Hepatic stellate cell (primary cell): ENCODE measurements around the gene ZNF700.
"Not testable (repeated sequence)": the region's sequence is repeated elsewhere in the genome, so short reads cannot be mapped to it uniquely, and the experiment has no call there.

Experiments used
- DNase-seq: peaks from one replicate; pipeline ENCODE4 v3.0.0; 2011; ENCODE audit warnings: low spot score

Gene ZNF700

GRCh38 chr19:11941361-11941887 lies 16.5 kb downstream of the ZNF700 start:
- DNase-seq, result not testable (repeated sequence)

GRCh38 chr19:11942008-11942842 lies 17.3 kb downstream of the ZNF700 start:
- DNase-seq, result no peak

DNA sequence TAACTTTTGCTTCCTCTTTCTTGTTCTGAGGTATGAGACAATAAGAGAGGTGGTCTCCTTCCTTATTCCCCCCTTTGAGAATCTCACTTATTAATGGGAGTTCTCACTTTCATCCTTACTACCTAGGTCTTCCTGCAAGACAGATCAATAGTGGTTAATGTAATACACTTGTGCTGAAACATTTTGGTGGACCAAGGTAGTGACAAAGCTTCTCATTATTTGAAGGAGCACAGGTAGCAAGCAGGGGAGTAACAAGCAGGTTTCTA lies 17.9 kb downstream of the ZNF700 start:
- DNase-seq, result no peak

GRCh38 chr19:11944656-11945055 lies 19.7 kb downstream of the ZNF700 start:
- DNase-seq, result no peak

- no peak for DNase-seq
Measured at GRCh38 chr19:11948646-11949045, 23.7 kb downstream of the ZNF700 start.

DNA sequence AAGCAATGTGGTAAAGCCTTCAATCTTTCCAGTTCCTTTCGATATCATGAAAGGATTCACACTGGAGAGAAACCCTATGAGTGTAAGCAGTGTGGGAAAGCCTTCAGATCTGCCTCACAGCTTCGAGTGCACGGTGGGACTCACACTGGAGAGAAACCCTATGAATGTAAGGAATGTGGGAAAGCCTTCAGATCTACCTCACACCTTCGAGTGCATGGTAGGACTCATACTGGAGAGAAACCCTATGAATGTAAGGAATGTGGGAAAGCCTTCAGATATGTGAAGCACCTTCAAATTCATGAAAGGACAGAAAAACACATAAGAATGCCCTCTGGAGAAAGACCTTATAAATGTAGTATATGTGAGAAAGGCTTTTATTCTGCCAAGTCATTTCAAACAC lies 24.3 kb downstream of the ZNF700 start:
- no peak for DNase-seq

GRCh38 chr19:11949614-11950080 lies 24.7 kb downstream of the ZNF700 start:
- DNase-seq, result not testable (repeated sequence)

GRCh38 chr19:11950312-11950711 lies 25.4 kb downstream of the ZNF700 start:
- no peak for DNase-seq

GRCh38 chr19:11963566-11964355 lies 38.9 kb downstream of the ZNF700 start:
- peak; percentile 71 for DNase-seq

- DNase-seq, result peak; percentile 28
Measured at GRCh38 chr19:11964496-11964857, 39.6 kb downstream of the ZNF700 start.

GRCh38 chr19:11964858-11965645 lies 40.1 kb downstream of the ZNF700 start, which contains the start of gene ZNF763:
Gene ZNF763 (plus strand): TSS chr19:11965040. CDS start chr19:11965209, 169 bp downstream.
- peak; percentile 90 for DNase-seq

DNA sequence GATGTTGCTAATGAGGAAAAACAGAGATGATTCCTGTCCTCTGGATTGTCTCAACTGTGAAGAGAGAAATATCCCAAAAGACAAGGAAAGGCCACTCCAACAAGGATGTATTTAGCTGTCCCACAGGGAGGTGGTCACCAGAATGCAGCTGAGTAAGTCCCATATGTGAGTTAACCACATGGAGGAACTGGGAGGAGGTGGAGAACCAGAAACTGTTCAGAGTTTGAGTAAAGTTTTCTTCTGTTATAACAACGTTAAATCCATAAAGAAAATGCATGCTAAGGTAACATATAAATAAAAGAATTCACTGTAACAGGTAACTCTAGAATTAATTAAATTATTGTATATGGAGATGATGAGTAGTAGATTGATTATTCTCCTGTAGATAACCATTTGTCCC lies 45.3 kb downstream of the ZNF700 start:
- no peak for DNase-seq

DNA sequence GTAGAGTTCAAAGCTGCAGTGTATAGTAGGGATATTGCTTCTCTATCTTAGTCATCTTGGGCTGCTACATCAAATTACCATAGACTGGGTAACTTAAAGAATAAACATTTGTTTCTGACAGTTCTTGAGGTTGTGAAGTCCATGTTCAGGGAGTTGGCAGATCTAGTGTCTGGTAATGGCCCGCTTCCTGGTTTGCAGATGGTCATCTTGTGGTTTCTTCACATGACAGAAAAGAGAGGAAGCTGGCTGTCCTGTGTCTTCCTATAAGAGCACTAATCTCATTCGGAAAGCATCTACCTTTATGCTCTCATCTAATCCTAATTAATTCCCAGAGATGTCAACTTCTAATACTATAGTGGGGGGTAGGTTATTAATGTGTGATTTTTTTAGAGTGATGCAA lies 46.1 kb downstream of the ZNF700 start:
- no peak for DNase-seq

DNA sequence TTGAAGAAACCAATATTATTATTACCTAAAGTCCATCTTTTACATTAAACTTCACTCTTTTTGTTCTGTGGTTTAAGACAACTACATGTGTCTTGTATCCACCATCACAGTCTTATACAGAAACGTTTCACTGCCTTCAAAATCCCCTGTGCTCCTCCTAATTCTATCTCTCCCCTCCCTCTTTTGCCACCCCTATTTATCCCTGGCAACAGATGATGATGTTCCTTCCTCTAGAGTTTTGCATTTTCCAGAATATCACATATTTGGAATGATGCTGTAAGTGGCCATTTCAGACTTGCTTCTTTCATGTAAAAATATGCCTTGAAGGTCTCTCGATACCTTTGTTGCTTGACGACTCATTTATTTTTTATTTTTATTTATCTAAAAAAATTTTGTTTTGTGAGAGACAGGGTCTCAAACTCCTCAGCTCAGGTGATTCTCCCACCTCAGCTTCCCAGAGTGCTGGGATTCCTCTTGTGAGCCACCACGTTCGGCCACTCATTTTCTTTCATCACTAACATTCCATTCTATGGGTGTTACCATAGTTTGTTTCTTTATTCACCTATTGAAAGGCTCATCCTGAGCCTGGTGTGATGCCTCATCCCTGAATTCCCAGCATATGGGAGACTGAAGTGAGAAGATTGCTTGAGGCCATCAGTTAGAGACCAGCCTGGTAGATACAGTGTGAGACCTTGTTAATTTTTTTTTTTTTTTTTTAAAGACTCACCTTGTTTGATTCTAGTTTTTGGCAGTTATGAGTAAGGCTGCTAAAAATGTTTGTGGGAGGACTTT lies 48.3 kb downstream of the ZNF700 start:
- DNase-seq, result no peak

DNA sequence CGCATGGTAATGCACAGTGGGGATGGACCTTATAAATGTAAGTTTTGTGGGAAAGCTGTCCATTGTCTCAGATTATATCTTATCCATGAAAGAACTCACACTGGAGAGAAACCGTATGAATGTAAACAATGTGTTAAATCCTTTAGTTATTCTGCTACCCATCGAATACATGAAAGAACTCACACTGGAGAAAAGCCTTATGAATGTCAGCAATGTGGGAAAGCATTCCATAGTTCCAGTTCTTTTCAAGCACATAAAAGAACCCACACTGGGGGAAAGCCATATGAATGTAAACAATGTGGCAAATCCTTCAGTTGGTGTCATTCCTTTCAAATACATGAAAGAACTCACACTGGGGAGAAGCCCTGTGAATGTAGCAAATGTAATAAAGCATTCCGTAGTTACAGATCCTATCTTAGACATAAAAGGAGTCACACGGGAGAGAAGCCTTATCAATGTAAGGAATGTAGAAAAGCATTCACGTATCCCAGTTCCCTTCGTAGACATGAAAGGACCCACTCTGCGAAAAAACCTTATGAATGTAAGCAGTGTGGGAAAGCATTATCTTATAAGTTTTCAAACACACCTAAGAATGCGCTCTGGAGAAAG lies 53.7 kb downstream of the ZNF700 start:
- no peak for DNase-seq

- no peak for DNase-seq
Measured at GRCh38 chr19:11979527-11979926, 54.6 kb downstream of the ZNF700 start.

GRCh38 chr19:11982526-11982925 lies 57.6 kb downstream of the ZNF700 start:
- DNase-seq, result no peak

DNA sequence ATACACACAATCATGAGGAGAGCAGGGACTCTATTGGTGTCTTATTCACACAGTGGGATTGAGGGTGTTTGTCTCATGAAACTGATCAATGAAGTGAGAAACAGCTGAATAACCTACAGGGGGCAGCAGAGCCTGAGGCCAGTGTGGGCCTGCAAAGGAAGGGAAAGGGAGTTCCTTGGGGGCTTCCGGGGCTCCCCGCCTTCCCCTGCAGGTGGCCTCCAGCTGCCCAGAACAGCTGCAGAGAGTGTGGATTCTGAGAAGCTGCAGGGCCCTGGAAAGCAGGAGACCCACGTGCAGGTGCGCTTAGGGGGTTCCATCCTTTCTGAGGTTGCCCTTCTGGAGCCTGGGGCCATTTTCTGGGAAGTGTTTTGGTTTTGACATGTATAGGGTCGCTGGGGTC lies 60.1 kb downstream of the ZNF700 start:
- no peak for DNase-seq

DNA sequence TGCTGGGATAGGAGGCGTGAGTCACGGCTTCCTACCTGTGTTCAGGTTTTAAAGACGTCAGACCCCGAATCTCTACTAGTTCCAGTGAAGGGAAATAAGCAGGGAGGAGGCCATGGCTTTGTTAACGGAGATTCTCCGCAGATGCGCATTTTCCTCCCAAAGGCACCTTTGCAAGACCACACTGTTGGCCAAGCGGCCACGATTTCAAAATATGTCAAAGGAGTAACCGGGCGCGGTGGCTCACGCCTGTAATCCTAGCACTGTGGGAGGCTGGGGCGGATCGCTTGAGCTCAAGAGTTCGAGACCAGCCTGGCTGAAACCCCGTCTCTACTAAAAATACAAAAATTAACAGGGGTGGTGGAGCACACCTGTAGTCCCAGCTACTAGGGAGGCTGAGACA lies 61.8 kb downstream of the ZNF700 start:
- DNase-seq, result no peak

GRCh38 chr19:11987405-11988281 lies 62.7 kb downstream of the ZNF700 start:
- DNase-seq, result peak; percentile 96
